AG04450 (cell line): ENCODE measurements around the gene PIAS3. TPM values are rescaled to one million over a fixed set of nuclear protein-coding genes. Genes with fewer than 3 reads are reported as not detected.
"Not testable (repeated sequence)": the region's sequence is repeated elsewhere in the genome, so short reads cannot be mapped to it uniquely, and the experiment has no call there.

Experiments used
- CTCF ChIA-PET: fragments of 300-600, 350-600 bp; formaldehyde crosslinking; extraction: SDS; loops from one replicate; lab custom pipeline; 2022; ENCODE audit warnings: antibody characterized with exemption, inconsistent platforms; lab: Charles Lee
- POLR2A ChIA-PET: fragments of 350-600 bp; formaldehyde crosslinking; extraction: SDS; loops from one replicate; lab custom pipeline; 2021; ENCODE audit warnings: antibody characterized with exemption, inconsistent platforms; lab: Yijun Ruan, JAX
- DNase-seq: peaks from one replicate; pipeline ENCODE4 v3.0.0-alpha.2; 2011; ENCODE audit warnings: low read depth, low spot score
- H3K27ac ChIP-seq: one replicate; pipeline ENCODE4 v1.5.1; 2012; ENCODE audit warnings: low read depth, low read length, control low read depth
- H3K27me3 ChIP-seq: one replicate; pipeline ENCODE4 v1.6.0; 2012; ENCODE audit warnings: low read length; ENCODE audit not compliant: control insufficient read depth, insufficient read depth
- H3K4me3 ChIP-seq: 2 replicates; pipeline ENCODE4 v1.5.1; 2011; ENCODE audit warnings: mild to moderate bottlenecking, low read depth, low read length, control low read depth
- H3K9me3 ChIP-seq: 2 replicates; pipeline ENCODE4 v1.5.1; 2012; ENCODE audit warnings: low read length; ENCODE audit not compliant: control insufficient read depth, insufficient read depth
- polyA plus RNA-seq: library from polyadenylated mRNA; depleted of rRNA; stranded (reverse); fragments of >200 nt; gene quantifications from 2 replicates; pipeline ENCODE4 v1.2.3, GENCODE V29; 2011
- TF ChIP-seq, protein P1 (sequence below): IDR thresholded peaks from 2 replicates; pipeline ENCODE4 v1.5.1; 2011; ENCODE audit warnings: low read depth, low read length, control low read depth, inconsistent platforms

PIAS3 gene
- polyA plus RNA-seq, 1 experiment = 29.2 TPM

GRCh38 chr1:145826030-145826429 lies 32.9 kb downstream of the PIAS3 start:
- TF ChIP-seq, protein P1, sequence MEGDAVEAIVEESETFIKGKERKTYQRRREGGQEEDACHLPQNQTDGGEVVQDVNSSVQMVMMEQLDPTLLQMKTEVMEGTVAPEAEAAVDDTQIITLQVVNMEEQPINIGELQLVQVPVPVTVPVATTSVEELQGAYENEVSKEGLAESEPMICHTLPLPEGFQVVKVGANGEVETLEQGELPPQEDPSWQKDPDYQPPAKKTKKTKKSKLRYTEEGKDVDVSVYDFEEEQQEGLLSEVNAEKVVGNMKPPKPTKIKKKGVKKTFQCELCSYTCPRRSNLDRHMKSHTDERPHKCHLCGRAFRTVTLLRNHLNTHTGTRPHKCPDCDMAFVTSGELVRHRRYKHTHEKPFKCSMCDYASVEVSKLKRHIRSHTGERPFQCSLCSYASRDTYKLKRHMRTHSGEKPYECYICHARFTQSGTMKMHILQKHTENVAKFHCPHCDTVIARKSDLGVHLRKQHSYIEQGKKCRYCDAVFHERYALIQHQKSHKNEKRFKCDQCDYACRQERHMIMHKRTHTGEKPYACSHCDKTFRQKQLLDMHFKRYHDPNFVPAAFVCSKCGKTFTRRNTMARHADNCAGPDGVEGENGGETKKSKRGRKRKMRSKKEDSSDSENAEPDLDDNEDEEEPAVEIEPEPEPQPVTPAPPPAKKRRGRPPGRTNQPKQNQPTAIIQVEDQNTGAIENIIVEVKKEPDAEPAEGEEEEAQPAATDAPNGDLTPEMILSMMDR = peak; percentile 19; the same call in 1 of the 2 replicates
- H3K27ac ChIP-seq = no peak overlapping the region
- H3K27me3 ChIP-seq = no peaks in the 10 kb centered on the region
- ChIA-PET POLR2A (no interaction called here), CTCF (interaction anchor here (3.5 kb wide), 1 partner anchor 19 kb away, joined by 30 read pairs; the partner anchor contains the start of gene NUDT17)
- peak overlapping the region; percentile 67; the same call in 1 of the 2 replicates for H3K4me3 ChIP-seq
- no peak for DNase-seq
- no peaks in the 10 kb centered on the region for H3K9me3 ChIP-seq

- TF ChIP-seq, protein P1 = no peak
- no peak for DNase-seq
- Histone ChIP-seq H3K4me3 (peak overlapping the region; percentile 67), H3K27ac (peak overlapping the region; percentile 96), H3K9me3 (no peaks in the 10 kb centered on the region), H3K27me3 (no peaks in the 10 kb centered on the region)
- POLR2A ChIA-PET = interaction anchor here (0.7 to 1.7 kb wide), 7 partner anchors 20 to 85 kb away, joined by 3 to 8 read pairs (median 5); partner anchors contain the start of gene NUDT17
- CTCF ChIA-PET = interaction anchor here (1.0 to 3.5 kb wide), 3 partner anchors 14 to 104 kb away, joined by 3 to 30 read pairs (median 3); partner anchors contain the start of gene NUDT17
These were observed 34.4 kb downstream of the PIAS3 start for GRCh38 chr1:145824499-145824842.

GRCh38 chr1:145823565-145824498 lies 35.0 kb downstream of the PIAS3 start, which contains the start of the genes POLR3C and RNF115:
Gene POLR3C, plus strand, starts transcription at chr1:145824200. Its CDS starts 1,577 bp downstream, at chr1:145825777.
Gene RNF115, minus strand, starts transcription at chr1:145824095. Its CDS starts 222 bp downstream, at chr1:145823873.
- peak within 1 kb of the TSS; percentile 67 for H3K4me3 ChIP-seq
- POLR2A ChIA-PET = interaction anchor here (0.7 to 1.7 kb wide), 7 partner anchors 20 to 85 kb away, joined by 3 to 8 read pairs (median 5); partner anchors contain the start of gene NUDT17

GRCh38 chr1:145822779-145823331 lies 36.0 kb downstream of the PIAS3 start:
- peak overlapping the region; percentile 55 for H3K4me3 ChIP-seq
- H3K27me3 ChIP-seq, CTCF ChIA-PET, H3K27ac ChIP-seq, H3K9me3 ChIP-seq, DNase-seq: not testable (repeated sequence)
- POLR2A ChIA-PET = interaction anchor here (1.7 kb wide), 1 partner anchor 83 kb away, joined by 6 read pairs; no protein-coding TSS in a partner anchor

More at GRCh38 chr1:145823565-145824498, 35.0 kb downstream of the PIAS3 start, which contains the start of the genes POLR3C and RNF115:
- no peaks in the 10 kb centered on the region for H3K27me3 ChIP-seq
- TF ChIP-seq, protein P1 = no peak
- CTCF ChIA-PET = interaction anchor here (0.8 to 3.5 kb wide), 4 partner anchors 14 to 103 kb away, joined by 3 to 30 read pairs (median 6); partner anchors contain the start of gene NUDT17
- DNase-seq = peak; percentile 73
- H3K9me3 ChIP-seq = no peaks in the 10 kb centered on the region
- H3K27ac ChIP-seq = peak within 1 kb of the TSS; percentile 96

- POLR2A ChIA-PET, H3K27ac ChIP-seq, H3K9me3 ChIP-seq, H3K4me3 ChIP-seq, H3K27me3 ChIP-seq, CTCF ChIA-PET: not testable (repeated sequence)
- peak; percentile 26 for DNase-seq
These were observed 40.8 kb downstream of the PIAS3 start for GRCh38 chr1:145818095-145818494.

GRCh38 chr1:145812977-145813810 lies 45.7 kb downstream of the PIAS3 start:
- POLR2A ChIA-PET, H3K9me3 ChIP-seq, DNase-seq, H3K27me3 ChIP-seq, H3K27ac ChIP-seq, CTCF ChIA-PET: not testable (repeated sequence)
- peak overlapping the region; percentile 35; the same call in 1 of the 2 replicates for H3K4me3 ChIP-seq
